Measurements from ENCODE around the gene LPAR3. TPM values are rescaled to one million over a fixed set of nuclear protein-coding genes. Genes with fewer than 3 reads are reported as not detected.

The LPAR3 gene
- total RNA-seq, 2 donors from 2014 or later: 2.8 to 4.2 TPM

- intact Hi-C loops (cut with DNase I, micrococcal nuclease): no loop called here
- ATAC-seq: no peak
- DNase-seq: no peak
Measured at GRCh38 chr1:84842748-84843231, 50.2 kb downstream of the LPAR3 start.

GRCh38 chr1:84841971-84842370 is 51.0 kb downstream of the LPAR3 start:
- no peak for ATAC-seq
- no peak for DNase-seq
- intact Hi-C loops (cut with DNase I, micrococcal nuclease): no loop called here

- intact Hi-C loops (cut with DNase I, micrococcal nuclease): no loop called here
- ATAC-seq: no peak
- DNase-seq: no peak
Measured at GRCh38 chr1:84840346-84840745, 52.7 kb downstream of the LPAR3 start.

GRCh38 chr1:84839544-84839943 is 53.5 kb downstream of the LPAR3 start:
- intact Hi-C loops (cut with DNase I, micrococcal nuclease): no loop called here
- DNase-seq: no peak
- no peak for ATAC-seq

- ATAC-seq (no peak), DNase-seq (no peak)
- intact Hi-C loops (cut with DNase I, micrococcal nuclease): no loop called here
Measured at GRCh38 chr1:84836145-84836544, 56.9 kb downstream of the LPAR3 start.

GRCh38 chr1:84835169-84835568 is 57.8 kb downstream of the LPAR3 start:
- intact Hi-C loops (cut with DNase I, micrococcal nuclease): no loop called here
- DNase-seq (no peak), ATAC-seq (no peak)

- ATAC-seq: peak; percentile 76
- intact Hi-C loops (cut with DNase I, micrococcal nuclease): no loop called here
- no peak for DNase-seq
Measured at GRCh38 chr1:84834419-84835064, 58.5 kb downstream of the LPAR3 start.

GRCh38 chr1:84833194-84833593 is 59.8 kb downstream of the LPAR3 start:
- intact Hi-C loops (cut with DNase I, micrococcal nuclease): no loop called here
- no peak for DNase-seq
- no peak for ATAC-seq

GRCh38 chr1:84830136-84830535 is 62.9 kb downstream of the LPAR3 start:
- intact Hi-C loops (cut with DNase I, micrococcal nuclease): no loop called here
- no peak for ATAC-seq

GRCh38 chr1:84827976-84828375 is 65.0 kb downstream of the LPAR3 start:
- intact Hi-C loops (cut with DNase I, micrococcal nuclease): no loop called here
- no peak for ATAC-seq
- no peak for DNase-seq

More at GRCh38 chr1:84830136-84830535, 62.9 kb downstream of the LPAR3 start:
- no peak for DNase-seq

- intact Hi-C loops (cut with DNase I, micrococcal nuclease): no loop called here
- DNase-seq: no peak
- no peak for ATAC-seq
Measured at GRCh38 chr1:84827555-84827954, 65.5 kb downstream of the LPAR3 start.

GRCh38 chr1:84825161-84825560 is 67.8 kb downstream of the LPAR3 start:
- intact Hi-C loops (cut with DNase I, micrococcal nuclease): no loop called here
- no peak for DNase-seq
- ATAC-seq: no peak

GRCh38 chr1:84823991-84824390 is 69.0 kb downstream of the LPAR3 start:
- ATAC-seq: no peak
- no peak for DNase-seq
- intact Hi-C loops (cut with DNase I, micrococcal nuclease): no loop called here

- intact Hi-C loops (cut with DNase I, micrococcal nuclease): no loop called here
- peak; percentile 21 for ATAC-seq
Measured at GRCh38 chr1:84823511-84823910, 69.5 kb downstream of the LPAR3 start.

GRCh38 chr1:84810343-84810742 is 82.7 kb downstream of the LPAR3 start:
- ATAC-seq (no peak), DNase-seq (no peak)
- intact Hi-C loops (cut with DNase I, micrococcal nuclease): no loop called here

More at GRCh38 chr1:84823511-84823910, 69.5 kb downstream of the LPAR3 start:
- DNase-seq: no peak

- no peak for ATAC-seq
- DNase-seq: no peak
- intact Hi-C loops (cut with DNase I, micrococcal nuclease): no loop called here
Measured at GRCh38 chr1:84809023-84809422, 84.0 kb downstream of the LPAR3 start.

GRCh38 chr1:84803604-84804003 is 89.4 kb downstream of the LPAR3 start:
- intact Hi-C loops (cut with DNase I, micrococcal nuclease): no loop called here
- DNase-seq (no peak), ATAC-seq (peak; percentile 94)

- ATAC-seq (no peak), DNase-seq (no peak)
- intact Hi-C loops (cut with DNase I, micrococcal nuclease): no loop called here
Measured at GRCh38 chr1:84802567-84803232, 90.3 kb downstream of the LPAR3 start.

- ATAC-seq: no peak
Measured at GRCh38 chr1:84800090-84801073, 92.6 kb downstream of the LPAR3 start.

More at GRCh38 chr1:84800090-84801073, 92.6 kb downstream of the LPAR3 start:
- intact Hi-C loops (cut with DNase I, micrococcal nuclease): no loop called here
- DNase-seq: no peak
